Skeletal muscle satellite cell (primary cell): Measurements from ENCODE around the gene RPS27.
"Not testable (repeated sequence)": the region's sequence is repeated elsewhere in the genome, so short reads cannot be mapped to it uniquely, and the experiment has no call there.

Source experiments
- H3K27me3 ChIP-seq: 2 replicates; pipeline ENCODE4 v1.7.0; 2013; ENCODE audit warnings: low read length; ENCODE audit not compliant: control insufficient read depth, insufficient read depth
- H3K36me3 ChIP-seq: 2 replicates; pipeline ENCODE4 v1.7.0; 2013; ENCODE audit warnings: mild to moderate bottlenecking, control low read depth, low read length; ENCODE audit not compliant: insufficient read depth
- H3K4me1 ChIP-seq: 2 replicates; pipeline ENCODE4 v1.7.0; 2013; ENCODE audit warnings: low read length; ENCODE audit not compliant: control insufficient read depth, insufficient read depth
- H3K4me2 ChIP-seq: 2 replicates; pipeline ENCODE4 v1.7.0; 2013; ENCODE audit warnings: mild to moderate bottlenecking, low read length
- H3K4me3 ChIP-seq: 2 replicates; pipeline ENCODE4 v1.7.0; 2013; ENCODE audit warnings: low read length
- H3K9ac ChIP-seq: 2 replicates; pipeline ENCODE4 v1.7.0; 2013; ENCODE audit warnings: mild to moderate bottlenecking, low read depth, low read length, moderate library complexity
- H3K9me3 ChIP-seq: replicated peaks from 2 replicates; pipeline ENCODE4 v1.7.0; 2013; ENCODE audit warnings: mild to moderate bottlenecking, control low read depth, low read length

The RPS27 gene

GRCh38 chr1:153977250-153978240 is 13.0 kb upstream of the RPS27 start, which contains the start of gene JTB:
JTB (minus strand) TSS chr1:153977674; CDS start chr1:153977252, 422 bp downstream.
- peaks cover 15% of the 10 kb centered on the region for H3K4me1 ChIP-seq
- peak within 1 kb of the TSS; percentile 87 for H3K4me3 ChIP-seq
- H3K4me2 ChIP-seq: peak within 1 kb of the TSS; percentile 91
- peak within 1 kb of the TSS; percentile 92 for H3K9ac ChIP-seq
- no peaks in the 10 kb centered on the region for H3K9me3 ChIP-seq
- peaks cover 43% of the 10 kb centered on the region for H3K36me3 ChIP-seq
- H3K27me3 ChIP-seq: no peaks in the 10 kb centered on the region

GRCh38 chr1:153978274-153978909 is 12.2 kb upstream of the RPS27 start:
- Histone ChIP-seq H3K36me3 (peaks cover 45% of the 10 kb centered on the region), H3K9ac (peak overlapping the region; percentile 92), H3K9me3 (no peaks in the 10 kb centered on the region), H3K27me3 (no peaks in the 10 kb centered on the region), H3K4me2 (peak overlapping the region; percentile 91), H3K4me3 (peak overlapping the region; percentile 87), H3K4me1 (peaks cover 15% of the 10 kb centered on the region)

- H3K9ac ChIP-seq, H3K9me3 ChIP-seq, H3K27me3 ChIP-seq, H3K4me2 ChIP-seq, H3K4me3 ChIP-seq: not testable (repeated sequence)
- Histone ChIP-seq H3K36me3 (peaks cover 43% of the 10 kb centered on the region), H3K4me1 (peaks cover 16% of the 10 kb centered on the region)
Observed at GRCh38 chr1:153979091-153979490, 11.5 kb upstream of the RPS27 start.

DNA sequence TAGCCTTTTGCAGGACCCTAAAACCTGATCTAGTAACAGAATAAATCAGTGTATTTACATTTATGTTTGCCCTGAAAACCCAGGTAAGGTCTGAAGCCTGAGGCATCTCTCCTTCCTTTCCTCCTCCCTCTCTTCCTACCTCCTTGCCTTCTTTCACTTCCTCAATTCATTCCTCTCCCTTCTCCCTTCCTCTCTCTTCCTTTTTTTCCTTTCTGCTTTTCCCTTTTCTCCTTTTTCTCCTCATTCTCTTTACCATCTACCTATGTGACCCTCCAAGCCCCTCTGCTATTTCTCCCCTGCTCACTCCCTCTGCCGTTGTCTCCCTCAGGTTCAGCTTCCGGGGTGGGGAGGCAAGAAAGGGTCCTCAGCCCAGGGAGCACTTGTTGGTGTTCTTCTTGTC is 8.8 kb upstream of the RPS27 start:
- not testable (repeated sequence) for H3K9ac ChIP-seq, H3K27me3 ChIP-seq, H3K9me3 ChIP-seq, H3K4me2 ChIP-seq, H3K4me3 ChIP-seq
- peaks cover 20% of the 10 kb centered on the region for H3K4me1 ChIP-seq
- H3K36me3 ChIP-seq: peaks cover 27% of the 10 kb centered on the region

- peak overlapping the region; percentile 81 for H3K4me3 ChIP-seq
Observed at GRCh38 chr1:153984123-153984894, 6.3 kb upstream of the RPS27 start.

GRCh38 chr1:153985341-153985912 is 5.1 kb upstream of the RPS27 start:
- Histone ChIP-seq H3K9ac (peak overlapping the region; percentile 79), H3K4me1 (peaks cover 20% of the 10 kb centered on the region)

More at GRCh38 chr1:153984123-153984894, 6.3 kb upstream of the RPS27 start:
- Histone ChIP-seq H3K4me1 (peaks cover 18% of the 10 kb centered on the region), H3K4me2 (peak overlapping the region; percentile 94), H3K9ac (no peak overlapping the region), H3K27me3 (no peaks in the 10 kb centered on the region), H3K9me3 (no peaks in the 10 kb centered on the region), H3K36me3 (peaks cover 21% of the 10 kb centered on the region)

DNA sequence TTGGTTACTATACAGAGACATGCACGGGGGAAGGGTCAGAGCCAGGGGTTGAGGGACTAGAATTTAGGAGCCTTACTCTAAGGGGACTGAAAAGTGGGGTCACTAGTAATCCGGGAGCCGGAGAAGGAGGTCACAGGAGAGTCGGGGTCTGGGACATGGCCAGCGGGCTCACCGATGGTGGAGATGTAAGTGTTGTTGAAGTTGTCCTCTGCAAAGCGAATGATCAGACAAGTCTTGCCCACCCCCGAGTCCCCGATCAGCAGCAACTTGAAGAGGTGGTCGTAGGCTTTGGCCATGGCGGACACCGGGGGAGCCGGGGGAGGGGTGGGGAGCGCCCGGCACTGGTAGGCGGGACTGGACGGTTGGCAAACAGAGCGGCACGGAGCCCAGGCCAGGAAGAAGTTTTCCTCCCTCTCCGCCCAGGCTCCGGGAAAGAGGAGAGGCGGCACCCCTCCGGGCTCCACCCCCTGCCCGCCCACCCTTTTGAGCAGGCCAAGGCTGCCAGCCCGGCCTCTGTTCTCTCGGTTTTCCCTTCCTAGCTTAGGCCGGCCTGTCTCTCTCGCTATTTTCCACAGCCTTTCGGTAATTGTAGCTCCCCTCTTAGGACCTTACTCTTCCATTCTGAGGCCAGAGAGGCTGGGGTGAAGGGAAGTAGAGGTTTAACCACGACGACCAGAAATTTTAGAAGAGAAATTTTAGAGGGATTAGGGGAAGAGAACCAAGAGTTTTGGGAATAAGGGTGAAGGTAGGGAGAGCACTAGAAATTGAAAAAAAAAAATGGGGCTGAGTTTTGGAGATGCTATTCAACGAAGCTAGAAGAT is 4.4 kb upstream of the RPS27 start, which contains the start of gene RAB13:
Gene RAB13 (minus strand): TSS at position 399 of the 821 bp plus-strand sequence. CDS start 103 bp downstream, at position 296.
- Histone ChIP-seq H3K4me1 (peaks cover 20% of the 10 kb centered on the region), H3K9ac (peak within 1 kb of the TSS; percentile 87), H3K4me3 (peak within 1 kb of the TSS; percentile 81), H3K27me3 (no peaks in the 10 kb centered on the region), H3K4me2 (peak within 1 kb of the TSS; percentile 94), H3K9me3 (no peaks in the 10 kb centered on the region), H3K36me3 (peaks cover 20% of the 10 kb centered on the region)

More at GRCh38 chr1:153985341-153985912, 5.1 kb upstream of the RPS27 start:
- Histone ChIP-seq H3K27me3 (no peaks in the 10 kb centered on the region), H3K36me3 (peaks cover 21% of the 10 kb centered on the region), H3K4me3 (peak overlapping the region; percentile 81), H3K9me3 (no peaks in the 10 kb centered on the region), H3K4me2 (peak overlapping the region; percentile 94)

DNA sequence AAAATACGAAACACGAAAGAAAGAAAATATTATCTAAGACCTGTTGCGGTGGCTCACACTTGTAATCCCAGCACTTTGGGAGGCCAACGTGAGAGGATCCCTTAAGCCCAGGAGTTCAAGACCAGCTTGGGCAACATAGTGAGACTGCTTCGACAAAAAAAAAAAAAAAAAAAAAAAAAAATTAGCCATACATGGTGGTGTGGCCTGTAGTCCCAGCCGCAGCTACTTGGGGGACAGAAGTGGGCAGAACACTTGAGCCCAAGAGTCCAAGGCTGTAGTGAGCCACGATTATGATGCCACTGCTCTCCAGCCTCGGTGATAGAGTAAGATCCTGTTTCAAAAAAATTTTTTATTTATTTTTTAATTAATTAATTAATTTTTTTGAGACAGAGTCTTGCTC is 2.9 kb upstream of the RPS27 start:
- Histone ChIP-seq H3K4me2 (no peak overlapping the region), H3K36me3 (peaks cover 23% of the 10 kb centered on the region), H3K4me1 (peaks cover 27% of the 10 kb centered on the region), H3K27me3 (no peaks in the 10 kb centered on the region), H3K9ac (no peak overlapping the region), H3K9me3 (no peaks in the 10 kb centered on the region), H3K4me3 (no peak overlapping the region)

DNA sequence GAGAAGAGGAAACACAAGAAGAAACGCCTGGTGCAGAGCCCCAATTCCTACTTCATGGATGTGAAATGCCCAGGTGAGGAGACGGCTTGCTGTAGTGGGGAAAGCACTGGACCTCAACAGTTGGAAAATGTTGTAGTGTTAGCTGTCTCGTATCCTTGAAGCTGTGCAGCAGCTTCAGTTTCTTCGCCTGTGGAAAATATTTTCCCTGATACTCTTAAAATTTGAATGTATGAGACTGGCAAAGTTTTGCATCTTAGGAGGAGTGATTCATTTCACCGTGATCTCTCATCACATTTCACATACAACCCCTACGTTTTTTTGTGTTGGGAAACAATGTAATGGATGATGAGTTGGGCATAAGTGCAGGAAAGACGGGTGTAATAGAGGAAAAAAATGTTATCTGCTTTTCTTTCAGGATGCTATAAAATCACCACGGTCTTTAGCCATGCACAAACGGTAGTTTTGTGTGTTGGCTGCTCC is 629 bp downstream of the RPS27 start:
- H3K9ac ChIP-seq: peak overlapping the region; percentile 96
- H3K27me3 ChIP-seq: no peaks in the 10 kb centered on the region
- H3K4me3 ChIP-seq: peak overlapping the region; percentile 89
- H3K4me2 ChIP-seq: peak overlapping the region; percentile 93
- no peaks in the 10 kb centered on the region for H3K9me3 ChIP-seq
- peaks cover 34% of the 10 kb centered on the region for H3K36me3 ChIP-seq
- peaks cover 17% of the 10 kb centered on the region for H3K4me1 ChIP-seq

- Histone ChIP-seq H3K9me3 (no peaks in the 10 kb centered on the region), H3K9ac (peak overlapping the region; percentile 96)
Observed at GRCh38 chr1:153991806-153992205, 1.2 kb downstream of the RPS27 start.

More at GRCh38 chr1:153991806-153992205, 1.2 kb downstream of the RPS27 start:
- peaks cover 34% of the 10 kb centered on the region for H3K36me3 ChIP-seq
- no peaks in the 10 kb centered on the region for H3K27me3 ChIP-seq
- H3K4me2 ChIP-seq: peak overlapping the region; percentile 93
- H3K4me3 ChIP-seq: peak overlapping the region; percentile 89
- peaks cover 12% of the 10 kb centered on the region for H3K4me1 ChIP-seq
